ENCODE measurements around the gene WNT8B.

- TF ChIP-seq CTCF (IDR thresholded peaks at IDR 0.05; ENCODE audit: low read length) (no peak), EZH2 (IDR thresholded peaks at IDR 0.05; ENCODE audit: borderline replicate concordance, low read length) (no peak)
Measured at GRCh38 chr10:100490531-100490930, 27.7 kb downstream of the WNT8B start.
